Loucy (cell line): Measurements from ENCODE around the gene FAM120AOS.

Experiments used
- EZH2phosphoT487 ChIP-seq: fragments of 200-600 bp; IDR thresholded peaks from 2 replicates; pipeline ENCODE4 v1.6.1; 2018; ENCODE audit warnings: antibody characterized with exemption, mild to moderate bottlenecking, moderate library complexity, borderline replicate concordance
- TF ChIP-seq, protein P1 (sequence below): fragments of 200-600 bp; sonication (generic); conservative IDR thresholded peaks from 2 replicates; pipeline ENCODE4 v1.5.1; 2014; ENCODE audit warnings: mild to moderate bottlenecking, antibody characterized with exemption, low read length

DNA sequence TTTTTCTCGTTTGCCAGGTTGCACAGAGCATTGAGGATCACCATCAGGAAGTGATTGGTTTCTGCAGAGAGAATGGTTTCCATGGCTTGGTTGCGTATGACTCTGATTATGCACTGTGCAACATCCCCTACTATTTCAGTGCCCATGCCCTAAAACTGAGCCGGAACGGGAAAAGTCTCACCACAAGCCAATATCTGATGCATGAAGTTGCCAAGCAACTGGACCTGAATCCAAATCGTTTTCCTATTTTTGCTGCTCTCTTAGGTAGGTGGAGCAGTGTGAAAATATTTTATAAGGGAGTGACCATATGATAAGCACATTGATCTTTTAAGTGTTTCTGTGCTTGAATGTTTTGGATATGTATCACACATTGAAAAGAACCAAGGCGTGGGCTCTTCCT lies 17.7 kb upstream of the FAM120AOS start:
- TF ChIP-seq, protein P1, sequence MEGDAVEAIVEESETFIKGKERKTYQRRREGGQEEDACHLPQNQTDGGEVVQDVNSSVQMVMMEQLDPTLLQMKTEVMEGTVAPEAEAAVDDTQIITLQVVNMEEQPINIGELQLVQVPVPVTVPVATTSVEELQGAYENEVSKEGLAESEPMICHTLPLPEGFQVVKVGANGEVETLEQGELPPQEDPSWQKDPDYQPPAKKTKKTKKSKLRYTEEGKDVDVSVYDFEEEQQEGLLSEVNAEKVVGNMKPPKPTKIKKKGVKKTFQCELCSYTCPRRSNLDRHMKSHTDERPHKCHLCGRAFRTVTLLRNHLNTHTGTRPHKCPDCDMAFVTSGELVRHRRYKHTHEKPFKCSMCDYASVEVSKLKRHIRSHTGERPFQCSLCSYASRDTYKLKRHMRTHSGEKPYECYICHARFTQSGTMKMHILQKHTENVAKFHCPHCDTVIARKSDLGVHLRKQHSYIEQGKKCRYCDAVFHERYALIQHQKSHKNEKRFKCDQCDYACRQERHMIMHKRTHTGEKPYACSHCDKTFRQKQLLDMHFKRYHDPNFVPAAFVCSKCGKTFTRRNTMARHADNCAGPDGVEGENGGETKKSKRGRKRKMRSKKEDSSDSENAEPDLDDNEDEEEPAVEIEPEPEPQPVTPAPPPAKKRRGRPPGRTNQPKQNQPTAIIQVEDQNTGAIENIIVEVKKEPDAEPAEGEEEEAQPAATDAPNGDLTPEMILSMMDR = no peak
- TF ChIP-seq EZH2phosphoT487 = no peak
